GM10266 (cell line): Measurements from ENCODE around the gene SLC39A8.

Experiments used
- DNase-seq: peaks from one replicate; pipeline ENCODE4 v3.0.0; 2012; ENCODE audit errors: extremely low spot score
- TF ChIP-seq, protein P1 (sequence below): IDR thresholded peaks from 2 replicates; pipeline ENCODE4 v1.5.1; 2012; ENCODE audit warnings: mild to moderate bottlenecking, low read depth; ENCODE audit not compliant: control insufficient read depth, insufficient read depth; ENCODE audit errors: missing control alignments

Gene SLC39A8

DNA sequence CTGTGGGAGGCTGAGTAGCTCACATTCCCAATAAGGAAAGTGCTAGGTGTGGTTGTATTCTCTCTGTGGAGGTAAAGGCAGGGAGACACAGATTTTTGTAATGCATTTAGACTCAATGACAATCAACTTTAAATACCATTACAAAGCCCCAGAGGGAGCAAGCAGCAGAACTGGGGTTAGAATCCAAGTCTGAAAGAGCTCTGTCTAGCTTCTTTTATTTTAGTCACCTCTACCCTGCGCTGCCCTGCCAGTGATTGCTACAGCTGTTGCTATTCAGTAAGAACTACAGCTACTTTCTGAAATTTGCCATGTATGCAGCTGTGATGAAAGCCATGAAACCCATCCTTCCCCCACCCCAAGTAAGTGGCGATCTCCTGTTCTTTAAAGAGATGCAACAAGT lies 22.5 kb downstream of the SLC39A8 start:
- TF ChIP-seq, protein P1, sequence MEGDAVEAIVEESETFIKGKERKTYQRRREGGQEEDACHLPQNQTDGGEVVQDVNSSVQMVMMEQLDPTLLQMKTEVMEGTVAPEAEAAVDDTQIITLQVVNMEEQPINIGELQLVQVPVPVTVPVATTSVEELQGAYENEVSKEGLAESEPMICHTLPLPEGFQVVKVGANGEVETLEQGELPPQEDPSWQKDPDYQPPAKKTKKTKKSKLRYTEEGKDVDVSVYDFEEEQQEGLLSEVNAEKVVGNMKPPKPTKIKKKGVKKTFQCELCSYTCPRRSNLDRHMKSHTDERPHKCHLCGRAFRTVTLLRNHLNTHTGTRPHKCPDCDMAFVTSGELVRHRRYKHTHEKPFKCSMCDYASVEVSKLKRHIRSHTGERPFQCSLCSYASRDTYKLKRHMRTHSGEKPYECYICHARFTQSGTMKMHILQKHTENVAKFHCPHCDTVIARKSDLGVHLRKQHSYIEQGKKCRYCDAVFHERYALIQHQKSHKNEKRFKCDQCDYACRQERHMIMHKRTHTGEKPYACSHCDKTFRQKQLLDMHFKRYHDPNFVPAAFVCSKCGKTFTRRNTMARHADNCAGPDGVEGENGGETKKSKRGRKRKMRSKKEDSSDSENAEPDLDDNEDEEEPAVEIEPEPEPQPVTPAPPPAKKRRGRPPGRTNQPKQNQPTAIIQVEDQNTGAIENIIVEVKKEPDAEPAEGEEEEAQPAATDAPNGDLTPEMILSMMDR = no peak

DNA sequence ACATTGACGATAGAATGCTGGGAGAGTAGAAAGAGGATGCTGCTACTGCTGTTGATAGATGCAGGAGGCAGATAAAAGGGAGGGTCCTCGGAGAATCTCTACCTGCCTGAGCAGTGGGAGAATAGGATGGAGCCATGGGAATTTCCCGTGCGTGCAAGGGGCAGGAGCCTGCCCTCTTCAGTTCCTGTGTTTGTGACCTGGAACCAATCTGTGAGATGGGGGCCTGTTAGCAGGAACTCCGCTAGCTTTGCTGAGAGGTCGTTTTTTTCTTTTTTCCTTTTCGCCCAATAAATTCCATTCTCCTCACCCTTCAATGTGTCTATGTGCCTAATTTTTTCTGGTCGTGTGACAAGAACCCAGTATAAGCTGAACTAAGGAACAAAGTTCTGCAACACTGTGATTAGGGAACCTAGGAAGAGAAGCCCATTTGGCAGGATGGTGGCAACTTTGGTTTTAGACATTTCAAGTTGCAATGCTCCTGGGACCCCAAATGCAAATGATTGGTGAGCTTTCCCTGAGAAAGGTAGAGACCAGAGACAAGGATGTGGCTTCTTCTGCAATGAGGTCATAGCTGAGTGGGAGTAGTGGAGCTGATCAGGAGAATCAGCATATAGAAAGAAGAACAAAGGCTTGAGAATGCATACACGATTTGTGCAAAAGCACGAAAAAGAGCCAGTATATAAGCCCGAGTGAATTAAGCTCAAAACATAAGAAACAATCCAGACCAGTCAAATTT lies 23.9 kb downstream of the SLC39A8 start:
- peak; percentile 47 for DNase-seq

More for the DNA sequence above, 22.5 kb downstream of the SLC39A8 start:
- DNase-seq = no peak

DNA sequence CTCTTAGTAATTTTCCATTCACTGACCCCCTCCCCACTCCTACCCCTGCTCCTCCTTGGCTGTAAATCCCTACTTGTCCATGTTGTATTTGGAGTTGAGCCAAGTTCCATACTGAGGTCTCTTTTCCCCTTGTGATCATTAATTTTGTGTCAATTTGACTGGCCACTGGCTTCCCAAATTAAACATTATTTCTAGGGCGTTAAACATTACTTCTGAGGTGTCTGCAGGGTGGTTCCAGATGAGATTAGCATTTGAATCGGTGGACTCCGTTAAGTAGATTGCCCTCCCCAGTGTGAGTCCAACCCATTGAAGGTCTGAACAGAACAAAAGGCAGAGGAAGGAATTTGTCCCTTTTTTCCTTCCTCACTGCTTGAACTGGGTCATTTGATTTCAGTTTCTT lies 25.7 kb downstream of the SLC39A8 start:
- TF ChIP-seq, protein P1 = no peak
- DNase-seq = no peak

More for the DNA sequence above, 23.9 kb downstream of the SLC39A8 start:
- TF ChIP-seq, protein P1 = no peak

DNA sequence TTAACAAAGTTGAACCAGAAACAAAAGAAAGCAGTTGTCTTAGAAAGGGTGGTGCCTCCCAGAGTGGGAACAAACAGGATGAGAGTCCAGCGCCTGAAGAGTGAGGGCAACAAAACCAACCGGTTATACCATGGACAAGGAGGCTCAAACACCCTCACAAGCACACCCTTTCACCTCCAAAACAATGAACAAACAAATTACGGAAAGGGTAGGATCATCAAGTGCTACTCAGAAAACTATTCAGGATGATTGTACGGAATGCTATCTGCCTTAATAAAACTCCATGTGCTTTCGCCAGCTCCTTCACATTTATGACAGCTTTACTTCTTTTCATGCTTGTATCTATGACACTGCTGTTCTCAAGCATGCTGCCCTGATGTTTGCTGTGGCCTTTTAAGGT lies 26.8 kb downstream of the SLC39A8 start:
- DNase-seq = no peak
- TF ChIP-seq, protein P1 = no peak

DNA sequence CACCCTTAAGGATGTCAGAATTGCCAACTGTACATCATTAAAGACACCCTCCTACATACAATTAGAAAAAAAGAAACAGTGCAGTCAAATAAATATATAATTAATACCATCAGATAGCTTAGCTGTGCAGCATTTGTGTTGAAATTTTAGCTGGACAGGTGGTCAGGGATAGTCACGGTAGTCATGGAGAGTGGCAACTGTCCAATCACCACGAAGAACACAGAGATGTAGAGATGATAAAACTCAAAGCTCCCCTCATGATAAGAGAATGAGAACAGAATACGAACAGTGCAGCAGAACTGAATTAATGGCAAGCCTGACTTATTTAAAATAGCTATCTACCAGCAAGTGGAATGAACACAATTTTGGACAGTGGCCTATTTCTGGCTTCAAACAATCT lies 27.2 kb downstream of the SLC39A8 start:
- TF ChIP-seq, protein P1 = no peak

DNA sequence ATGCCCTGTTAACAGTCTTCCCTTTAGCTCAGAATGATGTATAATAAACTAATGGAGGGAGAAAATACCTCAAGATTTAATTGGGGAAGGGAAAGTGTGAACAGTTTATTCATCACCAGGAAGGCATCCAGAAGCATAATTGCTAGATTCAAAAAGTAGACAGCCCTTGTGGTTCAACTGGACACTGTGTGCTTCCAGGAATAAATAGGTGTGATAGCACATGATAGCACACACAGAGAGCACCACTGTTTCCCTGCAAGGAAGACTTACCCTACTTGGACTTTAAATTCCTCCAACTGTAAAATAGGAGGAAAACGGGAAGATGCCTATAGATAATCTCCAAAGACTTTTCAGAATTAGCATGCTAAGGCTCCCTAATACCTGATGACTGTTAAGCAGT lies 27.8 kb downstream of the SLC39A8 start:
- TF ChIP-seq, protein P1 = no peak

More for the DNA sequence above, 27.2 kb downstream of the SLC39A8 start:
- DNase-seq = no peak

DNA sequence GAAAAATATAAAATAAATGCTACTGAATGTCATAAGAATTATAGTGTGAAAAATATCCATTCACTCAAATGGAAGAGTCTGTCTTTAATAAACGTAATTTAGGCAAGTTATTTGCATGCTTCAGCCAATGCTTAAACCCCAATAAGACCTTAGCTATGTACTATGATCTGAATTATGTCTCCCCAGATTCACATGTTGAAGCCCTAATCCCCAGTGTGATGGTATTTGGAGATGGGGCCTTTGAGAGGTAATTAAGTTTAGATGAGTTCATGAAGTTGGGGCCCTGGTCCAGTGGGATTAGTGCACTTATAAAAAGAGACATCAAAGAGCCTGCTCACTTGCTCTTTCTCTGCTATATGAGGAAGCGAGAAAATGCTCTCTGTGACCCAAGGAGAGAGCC lies 28.7 kb downstream of the SLC39A8 start:
- no peak for DNase-seq
- TF ChIP-seq, protein P1 = no peak

More for the DNA sequence above, 27.8 kb downstream of the SLC39A8 start:
- no peak for DNase-seq
